DOHH2 (cell line): Measurements from ENCODE around the gene OR8G5.

ENCODE experiments used
- EZH2phosphoT487 ChIP-seq: fragments of 200-600 bp; sonication (generic); IDR thresholded peaks from 2 replicates; pipeline ENCODE4 v1.6.1; 2017; ENCODE audit warnings: borderline replicate concordance, mild to moderate bottlenecking, antibody characterized with exemption, low read length, moderate library complexity, mixed read lengths
- TF ChIP-seq, protein P1 (sequence below): fragments of 200-600 bp; sonication (generic); IDR thresholded peaks from one replicate; pipeline ENCODE4 v1.5.1; 2014; ENCODE audit warnings: antibody characterized with exemption, mild to moderate bottlenecking, low read depth, low read length; ENCODE audit not compliant: poor library complexity, severe bottlenecking

DNA sequence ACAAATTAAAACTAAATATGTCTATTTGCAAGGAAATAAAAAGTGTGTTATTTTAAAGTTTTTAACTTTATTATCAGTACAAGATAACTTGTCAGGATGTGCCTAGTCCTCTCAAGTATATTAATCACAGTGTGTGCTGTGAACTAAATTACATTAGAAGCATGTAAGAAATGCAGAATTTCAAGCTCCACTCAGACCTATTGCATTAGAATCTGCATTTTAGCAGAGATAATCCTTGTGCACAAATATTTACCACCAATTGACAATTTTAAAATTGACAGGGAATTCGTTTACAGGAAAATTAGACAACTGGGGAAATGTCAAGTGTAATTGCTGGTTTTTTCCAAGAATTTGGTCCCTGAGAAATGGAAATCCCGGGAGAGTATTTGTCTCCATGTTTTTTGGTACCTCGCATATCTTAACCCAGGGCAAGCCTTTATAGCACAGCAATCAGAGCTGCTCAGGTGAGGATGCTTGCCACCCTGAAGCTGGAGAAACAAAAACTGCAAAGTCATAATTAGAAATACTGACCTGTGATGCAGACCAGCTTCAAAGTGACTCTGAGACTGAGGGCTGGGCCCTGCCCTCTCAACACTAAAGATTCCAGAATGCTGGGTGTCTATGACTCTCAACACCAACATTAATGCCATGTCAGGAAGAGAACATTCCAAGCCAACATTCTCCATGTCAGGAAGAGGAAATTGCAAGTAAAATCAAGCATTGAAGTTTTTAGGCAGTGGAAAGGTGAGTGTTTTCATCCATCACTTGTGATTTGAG, 15.4 kb upstream of the OR8G5 start, which contains the start of gene OR8G1:
- TF ChIP-seq, protein P1, sequence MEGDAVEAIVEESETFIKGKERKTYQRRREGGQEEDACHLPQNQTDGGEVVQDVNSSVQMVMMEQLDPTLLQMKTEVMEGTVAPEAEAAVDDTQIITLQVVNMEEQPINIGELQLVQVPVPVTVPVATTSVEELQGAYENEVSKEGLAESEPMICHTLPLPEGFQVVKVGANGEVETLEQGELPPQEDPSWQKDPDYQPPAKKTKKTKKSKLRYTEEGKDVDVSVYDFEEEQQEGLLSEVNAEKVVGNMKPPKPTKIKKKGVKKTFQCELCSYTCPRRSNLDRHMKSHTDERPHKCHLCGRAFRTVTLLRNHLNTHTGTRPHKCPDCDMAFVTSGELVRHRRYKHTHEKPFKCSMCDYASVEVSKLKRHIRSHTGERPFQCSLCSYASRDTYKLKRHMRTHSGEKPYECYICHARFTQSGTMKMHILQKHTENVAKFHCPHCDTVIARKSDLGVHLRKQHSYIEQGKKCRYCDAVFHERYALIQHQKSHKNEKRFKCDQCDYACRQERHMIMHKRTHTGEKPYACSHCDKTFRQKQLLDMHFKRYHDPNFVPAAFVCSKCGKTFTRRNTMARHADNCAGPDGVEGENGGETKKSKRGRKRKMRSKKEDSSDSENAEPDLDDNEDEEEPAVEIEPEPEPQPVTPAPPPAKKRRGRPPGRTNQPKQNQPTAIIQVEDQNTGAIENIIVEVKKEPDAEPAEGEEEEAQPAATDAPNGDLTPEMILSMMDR = no peak
- TF ChIP-seq EZH2phosphoT487 = no peak
